ENCODE data around the gene ZFC3H1.
A peak's percentile ranks its signal among the peaks of the same experiment; 100 is the strongest.

The ZFC3H1 gene

DNA sequence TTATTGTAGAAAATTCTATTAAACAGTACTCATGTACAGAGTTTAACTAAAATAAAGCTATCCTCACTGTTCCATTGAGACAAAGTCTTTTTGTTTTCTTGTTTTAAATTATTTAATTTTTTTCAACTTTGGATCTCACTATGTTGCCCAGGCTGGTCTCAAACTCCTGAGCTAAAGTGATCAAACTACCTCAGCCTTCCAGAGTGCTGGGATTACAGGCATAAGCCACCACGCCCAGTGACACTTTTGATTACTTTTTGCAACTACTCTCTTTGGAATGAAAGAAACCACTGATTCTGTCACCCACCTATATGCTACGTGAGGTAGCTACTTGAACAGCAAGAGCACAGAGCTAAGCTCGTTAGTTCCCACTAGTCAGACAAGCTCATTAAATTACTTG is 17.1 kb downstream of the ZFC3H1 start:
- TF ChIP-seq, protein P1, sequence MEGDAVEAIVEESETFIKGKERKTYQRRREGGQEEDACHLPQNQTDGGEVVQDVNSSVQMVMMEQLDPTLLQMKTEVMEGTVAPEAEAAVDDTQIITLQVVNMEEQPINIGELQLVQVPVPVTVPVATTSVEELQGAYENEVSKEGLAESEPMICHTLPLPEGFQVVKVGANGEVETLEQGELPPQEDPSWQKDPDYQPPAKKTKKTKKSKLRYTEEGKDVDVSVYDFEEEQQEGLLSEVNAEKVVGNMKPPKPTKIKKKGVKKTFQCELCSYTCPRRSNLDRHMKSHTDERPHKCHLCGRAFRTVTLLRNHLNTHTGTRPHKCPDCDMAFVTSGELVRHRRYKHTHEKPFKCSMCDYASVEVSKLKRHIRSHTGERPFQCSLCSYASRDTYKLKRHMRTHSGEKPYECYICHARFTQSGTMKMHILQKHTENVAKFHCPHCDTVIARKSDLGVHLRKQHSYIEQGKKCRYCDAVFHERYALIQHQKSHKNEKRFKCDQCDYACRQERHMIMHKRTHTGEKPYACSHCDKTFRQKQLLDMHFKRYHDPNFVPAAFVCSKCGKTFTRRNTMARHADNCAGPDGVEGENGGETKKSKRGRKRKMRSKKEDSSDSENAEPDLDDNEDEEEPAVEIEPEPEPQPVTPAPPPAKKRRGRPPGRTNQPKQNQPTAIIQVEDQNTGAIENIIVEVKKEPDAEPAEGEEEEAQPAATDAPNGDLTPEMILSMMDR (conservative IDR thresholded peaks at IDR 0.05; ENCODE audit: low read depth, low read length): no peak
- no peak overlapping the region for H3K4me3 ChIP-seq (ENCODE audit: low read length)
- DNase-seq (ENCODE audit: low read depth): no peak

DNA sequence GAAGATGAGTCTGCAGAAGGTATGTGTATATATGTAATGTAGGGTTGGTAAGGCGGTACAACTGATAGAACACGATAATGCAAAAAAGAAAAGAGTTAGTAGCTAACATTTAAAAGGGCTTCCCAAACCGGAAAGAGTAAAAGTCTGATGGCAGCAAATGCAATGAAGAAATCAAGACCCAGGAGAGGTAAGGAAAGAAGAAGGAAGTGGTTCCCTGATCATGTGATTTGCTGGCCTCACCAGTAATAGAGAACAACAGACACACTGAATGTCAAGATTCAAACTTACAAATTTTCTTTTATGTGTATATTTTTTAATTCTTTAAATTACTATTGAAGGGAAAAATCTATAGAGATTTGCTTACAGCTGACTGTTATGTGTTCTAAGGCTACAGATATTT is 18.4 kb downstream of the ZFC3H1 start:
- TF ChIP-seq, protein P1 (conservative IDR thresholded peaks at IDR 0.05; ENCODE audit: low read depth, low read length): no peak
- no peak for DNase-seq (ENCODE audit: low read depth)
- H3K4me3 ChIP-seq (ENCODE audit: low read length): no peak overlapping the region

DNA sequence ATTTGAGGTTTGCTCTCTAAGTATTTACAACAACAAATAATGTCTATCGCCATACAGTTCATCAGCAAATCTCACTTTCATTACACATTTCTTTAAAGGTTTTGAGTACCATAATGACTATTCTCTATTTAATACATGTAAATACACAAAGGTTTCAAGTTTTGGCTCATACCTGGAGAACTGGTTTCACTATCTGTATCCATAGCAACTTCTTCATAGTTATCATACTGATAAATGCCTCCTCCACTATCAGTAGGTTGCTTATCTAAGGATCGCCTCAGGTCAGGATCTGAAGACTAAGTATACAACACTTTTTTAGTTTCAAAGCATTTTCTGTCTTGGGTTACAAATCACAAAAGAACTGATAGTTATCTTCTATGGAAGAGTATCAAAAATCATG is 21.4 kb downstream of the ZFC3H1 start:
- TF ChIP-seq, protein P1 (conservative IDR thresholded peaks at IDR 0.05; ENCODE audit: low read depth, low read length): no peak
- no peak for DNase-seq (ENCODE audit: low read depth)
- H3K4me3 ChIP-seq (ENCODE audit: low read length): no peak overlapping the region

GRCh38 chr12:71641390-71641789 is 22.3 kb downstream of the ZFC3H1 start:
- DNase-seq (ENCODE audit: low read depth): no peak
- TF ChIP-seq, protein P1 (conservative IDR thresholded peaks at IDR 0.05; ENCODE audit: low read depth, low read length): no peak
- H3K4me3 ChIP-seq (ENCODE audit: low read length): no peak overlapping the region

DNA sequence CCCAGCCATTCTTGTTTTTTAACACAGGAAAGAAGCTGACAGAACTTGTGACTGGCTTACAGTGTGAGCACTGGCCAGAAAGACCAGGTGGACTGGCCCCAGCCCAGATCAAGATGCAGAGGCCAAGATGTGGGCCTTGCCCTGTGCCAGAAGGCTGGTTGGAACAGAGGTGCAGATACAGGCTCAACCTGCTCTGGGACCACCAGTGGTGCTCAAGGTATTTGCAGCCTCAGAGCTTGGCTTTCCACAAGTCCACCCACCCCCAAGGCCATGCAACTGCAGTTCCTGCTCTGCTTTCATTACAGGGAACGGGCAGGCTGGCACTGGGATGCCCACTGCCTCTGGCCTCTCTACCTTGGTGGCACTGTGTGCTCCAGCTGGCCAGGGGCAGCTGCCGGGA is 23.3 kb downstream of the ZFC3H1 start:
- no peak overlapping the region for H3K4me3 ChIP-seq (ENCODE audit: low read length)
- TF ChIP-seq, protein P1 (conservative IDR thresholded peaks at IDR 0.05; ENCODE audit: low read depth, low read length): no peak
- no peak for DNase-seq (ENCODE audit: low read depth)

GRCh38 chr12:71639341-71639760 is 24.3 kb downstream of the ZFC3H1 start:
- TF ChIP-seq, protein P1 (conservative IDR thresholded peaks at IDR 0.05; ENCODE audit: low read depth, low read length): peak; percentile 15
- DNase-seq (ENCODE audit: low read depth): no peak
- H3K4me3 ChIP-seq (ENCODE audit: low read length): no peak overlapping the region

GRCh38 chr12:71638499-71638898 is 25.1 kb downstream of the ZFC3H1 start:
- DNase-seq (ENCODE audit: low read depth): no peak
- TF ChIP-seq, protein P1 (conservative IDR thresholded peaks at IDR 0.05; ENCODE audit: low read depth, low read length): no peak
- H3K4me3 ChIP-seq (ENCODE audit: low read length): no peak overlapping the region
